Epithelial cell of proximal tubule (primary cell): Measurements from ENCODE around the gene AMDHD2. TPM values are rescaled to one million over a fixed set of nuclear protein-coding genes. Genes with fewer than 3 reads are reported as not detected.
A peak's percentile ranks its signal among the peaks of the same experiment; 100 is the strongest.

Experiments
- DNase-seq: peaks from one replicate; pipeline ENCODE4 v3.0.0-alpha.2; 2011; ENCODE audit warnings: low read depth
- H3K4me3 ChIP-seq: 2 replicates; pipeline ENCODE4 v1.5.1; 2011; ENCODE audit warnings: low read depth, mild to moderate bottlenecking, low read length
- total RNA-seq: library from RNA; depleted of rRNA; stranded (reverse); fragments of >200 nt; gene quantifications from 2 replicates; pipeline ENCODE4 v1.2.3, GENCODE V29; 2015
- TF ChIP-seq, protein P1 (sequence below): conservative IDR thresholded peaks from 2 replicates; pipeline ENCODE4 v1.5.1; 2012; ENCODE audit warnings: low read depth, mild to moderate bottlenecking, low read length

The AMDHD2 gene
- total RNA-seq, 1 donor from 2014 or later = 32.7 TPM

DNA sequence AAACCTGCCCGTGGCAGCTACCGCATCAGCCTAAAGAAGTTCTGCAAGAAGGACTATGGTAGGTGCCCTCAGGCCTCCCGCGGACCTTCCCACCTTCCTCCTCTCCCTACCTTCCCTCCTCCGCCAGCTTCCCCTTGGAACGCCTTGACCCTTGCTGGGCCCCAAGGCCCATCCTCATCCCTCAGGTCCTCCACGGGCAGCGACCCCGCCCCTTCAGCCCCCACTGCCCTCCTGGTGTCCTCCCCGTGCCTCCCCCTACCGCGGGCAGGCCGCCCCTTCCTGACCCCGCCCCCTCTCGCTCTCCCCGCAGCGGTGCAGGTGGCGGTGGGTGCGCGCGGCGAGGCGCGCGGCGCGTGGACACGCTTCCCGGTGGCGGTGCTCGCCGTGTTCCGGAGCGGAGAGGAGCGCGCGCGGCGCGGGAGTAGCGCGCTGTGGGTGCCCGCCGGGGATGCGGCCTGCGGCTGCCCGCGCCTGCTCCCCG is 46.7 kb upstream of the AMDHD2 start:
- TF ChIP-seq, protein P1, sequence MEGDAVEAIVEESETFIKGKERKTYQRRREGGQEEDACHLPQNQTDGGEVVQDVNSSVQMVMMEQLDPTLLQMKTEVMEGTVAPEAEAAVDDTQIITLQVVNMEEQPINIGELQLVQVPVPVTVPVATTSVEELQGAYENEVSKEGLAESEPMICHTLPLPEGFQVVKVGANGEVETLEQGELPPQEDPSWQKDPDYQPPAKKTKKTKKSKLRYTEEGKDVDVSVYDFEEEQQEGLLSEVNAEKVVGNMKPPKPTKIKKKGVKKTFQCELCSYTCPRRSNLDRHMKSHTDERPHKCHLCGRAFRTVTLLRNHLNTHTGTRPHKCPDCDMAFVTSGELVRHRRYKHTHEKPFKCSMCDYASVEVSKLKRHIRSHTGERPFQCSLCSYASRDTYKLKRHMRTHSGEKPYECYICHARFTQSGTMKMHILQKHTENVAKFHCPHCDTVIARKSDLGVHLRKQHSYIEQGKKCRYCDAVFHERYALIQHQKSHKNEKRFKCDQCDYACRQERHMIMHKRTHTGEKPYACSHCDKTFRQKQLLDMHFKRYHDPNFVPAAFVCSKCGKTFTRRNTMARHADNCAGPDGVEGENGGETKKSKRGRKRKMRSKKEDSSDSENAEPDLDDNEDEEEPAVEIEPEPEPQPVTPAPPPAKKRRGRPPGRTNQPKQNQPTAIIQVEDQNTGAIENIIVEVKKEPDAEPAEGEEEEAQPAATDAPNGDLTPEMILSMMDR = no peak
- DNase-seq = no peak
- peak overlapping the region; percentile 29 for H3K4me3 ChIP-seq

DNA sequence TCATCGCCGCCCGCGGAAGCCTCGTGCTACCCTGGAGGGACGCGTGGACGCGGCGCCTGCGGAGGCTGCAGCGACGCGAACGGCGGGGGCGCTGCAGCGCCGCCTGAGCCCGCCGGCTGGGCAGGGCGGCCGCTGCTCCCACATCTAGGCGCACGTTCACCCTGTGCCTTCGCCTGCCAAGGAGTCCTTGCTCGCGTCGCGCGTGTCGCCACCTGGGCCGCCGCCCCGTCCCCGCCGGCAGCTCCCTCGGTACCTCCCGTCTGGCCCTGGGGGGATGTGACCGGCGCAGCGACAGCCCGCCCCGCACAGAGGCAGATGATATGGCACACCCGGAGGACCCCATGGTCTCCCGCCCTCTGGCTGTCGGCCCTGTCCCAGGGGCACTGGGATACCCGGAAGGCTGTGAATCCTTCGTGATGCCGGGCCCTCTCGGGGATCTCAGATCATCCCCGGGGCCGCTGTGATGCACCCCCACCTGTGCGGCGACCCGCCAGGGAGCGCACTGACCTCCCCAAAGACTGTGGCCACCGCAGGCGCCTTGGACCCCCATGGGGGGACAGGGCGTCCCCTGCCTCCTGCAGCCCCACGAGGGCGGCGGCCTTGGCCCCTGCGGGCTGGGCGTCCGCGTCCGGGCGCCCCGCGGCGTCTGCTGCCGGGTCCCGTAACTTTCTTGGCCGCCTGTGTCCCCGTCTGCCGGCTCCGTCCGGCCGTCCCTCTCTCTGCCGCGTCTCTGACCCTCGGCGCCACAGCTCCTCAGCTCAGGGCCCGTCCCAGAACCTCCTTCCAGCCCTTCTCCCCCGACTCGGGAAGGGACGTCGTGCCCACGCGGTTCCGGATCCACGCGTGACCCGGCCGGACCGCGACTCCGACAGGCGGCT is 45.9 kb upstream of the AMDHD2 start:
- TF ChIP-seq, protein P1 = peak; percentile 28
- no peak for DNase-seq
- peak overlapping the region; percentile 84 for H3K4me3 ChIP-seq

DNA sequence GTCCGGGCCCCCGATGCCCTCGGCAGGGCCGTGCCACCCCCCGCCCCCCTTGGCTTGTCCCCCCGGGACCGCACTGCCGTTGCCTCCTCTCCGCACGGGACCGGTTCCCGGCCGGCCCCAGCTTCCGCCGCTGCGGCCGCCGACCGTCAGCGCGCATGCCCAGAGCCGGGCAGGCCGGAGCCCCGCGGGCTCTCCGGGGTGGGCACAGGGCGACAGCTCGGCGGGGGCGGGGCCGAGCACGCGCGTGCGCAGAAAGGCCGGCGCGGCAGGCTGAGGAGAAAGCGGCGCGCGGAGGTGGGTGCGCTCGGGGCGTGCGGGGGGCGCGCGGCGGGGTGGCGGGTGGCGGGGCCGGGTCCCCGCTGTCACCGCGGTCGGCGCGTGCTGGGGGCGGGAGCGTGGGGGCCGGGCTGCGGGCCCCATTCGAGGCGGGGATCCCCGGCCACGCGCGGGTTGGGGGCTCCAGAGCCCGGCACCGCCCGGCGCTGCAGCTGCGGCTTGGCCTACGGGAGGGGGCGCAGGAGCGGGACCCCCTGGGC is 45.2 kb upstream of the AMDHD2 start, which contains the start of gene TBC1D24:
Gene TBC1D24, plus strand, starts transcription at position 251 of the 536 bp plus-strand sequence. CDS start 21,022 bp downstream, outside the sequence.
- TF ChIP-seq, protein P1 = no peak
- no peak for DNase-seq
- peak within 1 kb of the TSS; percentile 84 for H3K4me3 ChIP-seq

DNA sequence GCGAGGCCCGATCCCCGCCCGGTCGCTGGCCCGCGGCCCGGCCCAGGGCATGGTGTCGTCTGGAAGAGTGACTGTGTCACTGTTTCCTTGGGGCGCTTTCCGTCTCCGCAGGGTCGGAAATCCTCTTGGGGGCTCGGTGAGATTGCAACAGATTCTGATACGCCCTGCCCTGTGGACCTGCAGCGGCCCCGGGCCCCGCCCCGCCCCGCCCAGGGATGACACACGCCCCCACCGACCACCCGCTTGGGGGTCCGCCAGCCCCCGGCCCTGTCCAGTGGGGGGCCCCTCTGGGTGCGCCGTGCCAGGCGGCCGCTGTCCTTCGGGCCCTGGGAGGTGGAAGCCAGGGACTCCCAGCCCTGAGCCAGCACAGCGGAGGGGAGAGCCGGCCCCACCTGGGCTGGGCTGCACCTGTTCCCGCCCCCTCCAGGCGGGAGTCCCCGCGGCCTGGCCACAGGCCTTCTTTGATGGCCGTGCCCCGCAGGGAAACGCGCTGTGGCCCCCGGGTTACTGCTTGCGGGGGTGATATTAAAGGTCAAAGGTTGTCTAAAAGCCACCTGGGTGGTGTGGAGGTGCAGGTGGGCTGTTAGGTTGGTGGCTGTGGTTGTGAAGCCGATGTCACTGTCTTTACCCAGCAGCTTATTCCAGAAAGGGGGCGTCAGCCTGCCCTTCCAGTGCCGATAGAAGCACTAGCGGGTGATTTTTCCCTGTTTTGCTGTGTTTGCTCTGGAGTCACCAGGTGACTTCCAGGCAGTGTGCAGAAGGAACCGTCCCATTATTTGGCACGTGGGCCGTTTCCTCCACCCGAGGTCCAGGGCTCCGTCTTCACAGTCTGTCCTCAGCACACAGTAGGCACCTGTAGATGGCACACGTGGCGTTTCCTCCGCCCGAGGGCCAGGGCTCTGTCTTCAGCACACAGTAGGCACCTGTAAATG is 44.5 kb upstream of the AMDHD2 start:
- DNase-seq = no peak
- H3K4me3 ChIP-seq = peak overlapping the region; percentile 84
- TF ChIP-seq, protein P1 = no peak

DNA sequence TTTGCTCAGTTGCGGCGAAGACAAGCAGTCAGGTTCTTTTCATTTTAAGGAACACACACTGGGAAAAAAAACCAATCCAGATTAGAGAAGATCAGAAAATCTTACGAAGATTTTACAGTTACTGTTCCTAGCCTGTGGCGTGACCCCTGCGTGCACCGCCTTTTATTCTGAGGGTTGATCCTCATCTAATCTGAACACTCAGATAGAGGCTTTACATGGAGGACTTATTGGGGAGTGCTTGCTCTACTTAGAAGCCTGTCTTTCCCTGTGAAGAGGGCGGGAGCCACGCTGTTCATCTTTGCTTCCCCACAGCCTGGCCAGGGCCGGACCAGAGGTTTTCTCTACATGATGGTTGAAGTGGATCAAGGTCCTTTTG is 43.8 kb upstream of the AMDHD2 start:
- no peak for DNase-seq
- TF ChIP-seq, protein P1 = no peak
- no peak overlapping the region for H3K4me3 ChIP-seq

DNA sequence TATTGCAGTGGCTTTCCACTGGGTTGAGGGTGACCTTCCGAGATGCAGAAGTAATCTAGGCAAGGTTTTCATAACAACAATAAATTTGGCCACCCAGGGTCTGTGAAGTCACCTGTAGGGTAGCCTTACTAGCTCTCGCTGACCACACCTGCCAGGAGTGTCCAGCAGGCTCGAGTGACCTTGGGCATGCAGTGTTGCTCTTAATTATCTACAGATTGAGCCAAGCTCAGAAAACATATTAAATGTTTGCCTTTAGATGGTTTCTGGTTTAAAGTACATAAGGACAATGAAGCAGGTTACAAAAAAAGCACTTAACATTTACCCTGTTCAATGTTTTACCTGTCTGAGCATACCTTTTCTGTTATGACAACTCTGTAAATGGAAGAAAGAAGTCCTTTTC is 43.4 kb upstream of the AMDHD2 start:
- TF ChIP-seq, protein P1 = no peak
- H3K4me3 ChIP-seq = no peak overlapping the region
- no peak for DNase-seq
